OCI-LY3 (cell line): ENCODE data around the gene BNC2.

Experiments used
- H2AFZ ChIP-seq: fragments of 200-600, 300-600 bp; shearing (Covaris generic); 2 replicates; pipeline ENCODE4 v1.6.0; 2014; ENCODE audit warnings: antibody characterized with exemption, low read depth, low read length
- H3K27ac ChIP-seq: fragments of 200-600, 300-600 bp; sonication (generic); 2 replicates; pipeline ENCODE4 v1.5.1; 2014; ENCODE audit warnings: mild to moderate bottlenecking, low read length, moderate library complexity, mixed read lengths
- H3K27me3 ChIP-seq: fragments of 200-600, 300-600 bp; sonication (generic); 2 replicates; pipeline ENCODE4 v1.6.1; 2014; ENCODE audit warnings: low read depth, low read length, mixed read lengths
- H3K36me3 ChIP-seq: fragments of 200-600, 300-600 bp; sonication (generic); replicated peaks from 2 replicates; pipeline ENCODE3; 2014; ENCODE audit warnings: low read depth, low read length, mixed read lengths
- H3K4me1 ChIP-seq: fragments of 300-600, 200-600 bp; sonication (generic); 2 replicates; pipeline ENCODE4 v1.6.1; 2014; ENCODE audit warnings: low read length, mixed read lengths
- H3K4me2 ChIP-seq: fragments of 200-600, 300-600 bp; sonication (generic); 2 replicates; pipeline ENCODE4 v1.6.1; 2014; ENCODE audit warnings: low read length, mixed read lengths
- H3K4me3 ChIP-seq: fragments of 300-600, 200-600 bp; sonication (generic); 2 replicates; pipeline ENCODE4 v1.5.1; 2014; ENCODE audit warnings: antibody characterized with exemption, mild to moderate bottlenecking, low read length, moderate library complexity
- H3K79me2 ChIP-seq: fragments of 300-600, 200-600 bp; shearing (Covaris generic); 2 replicates; pipeline ENCODE4 v1.6.1; 2014; ENCODE audit warnings: mild to moderate bottlenecking, low read length, mixed read lengths
- H3K9ac ChIP-seq: fragments of 300-600, 200-600 bp; shearing (Covaris generic); 2 replicates; pipeline ENCODE4 v1.6.0; 2014; ENCODE audit warnings: mild to moderate bottlenecking, low read length, moderate library complexity
- H3K9me3 ChIP-seq: fragments of 200-600, 300-600 bp; shearing (Covaris generic); 2 replicates; pipeline ENCODE4 v1.6.1; 2014; ENCODE audit warnings: low read length, mixed read lengths; ENCODE audit not compliant: insufficient read depth
- H4K20me1 ChIP-seq: fragments of 200-600, 300-600 bp; sonication (generic); 2 replicates; pipeline ENCODE4 v1.6.1; 2016; ENCODE audit warnings: low read length, mixed read lengths; ENCODE audit not compliant: insufficient read depth
- EZH2phosphoT487 ChIP-seq: fragments of 200-600 bp; shearing (Covaris generic); IDR thresholded peaks from 2 replicates; pipeline ENCODE4 v1.6.1; 2018; ENCODE audit warnings: antibody characterized with exemption, mixed run types, low read depth
- TF ChIP-seq, protein P1 (sequence below): fragments of 200-600, 300-600 bp; sonication (generic); IDR thresholded peaks from 2 replicates; pipeline ENCODE4 v1.5.1; 2014; ENCODE audit warnings: antibody characterized with exemption, low read length, low read depth

Gene BNC2

GRCh38 chr9:16716601-16717000 is 153.9 kb downstream of the BNC2 start:
- Histone ChIP-seq H3K27me3 (no peaks in the 10 kb centered on the region), H3K9me3 (no peaks in the 10 kb centered on the region), H2AFZ (no peak overlapping the region), H3K79me2 (no peaks in the 10 kb centered on the region), H3K9ac (no peak overlapping the region), H3K27ac (no peak overlapping the region), H4K20me1 (no peaks in the 10 kb centered on the region), H3K4me3 (no peak overlapping the region), H3K36me3 (no peaks in the 10 kb centered on the region), H3K4me2 (no peak overlapping the region), H3K4me1 (no peaks in the 10 kb centered on the region)
- TF ChIP-seq, protein P1, sequence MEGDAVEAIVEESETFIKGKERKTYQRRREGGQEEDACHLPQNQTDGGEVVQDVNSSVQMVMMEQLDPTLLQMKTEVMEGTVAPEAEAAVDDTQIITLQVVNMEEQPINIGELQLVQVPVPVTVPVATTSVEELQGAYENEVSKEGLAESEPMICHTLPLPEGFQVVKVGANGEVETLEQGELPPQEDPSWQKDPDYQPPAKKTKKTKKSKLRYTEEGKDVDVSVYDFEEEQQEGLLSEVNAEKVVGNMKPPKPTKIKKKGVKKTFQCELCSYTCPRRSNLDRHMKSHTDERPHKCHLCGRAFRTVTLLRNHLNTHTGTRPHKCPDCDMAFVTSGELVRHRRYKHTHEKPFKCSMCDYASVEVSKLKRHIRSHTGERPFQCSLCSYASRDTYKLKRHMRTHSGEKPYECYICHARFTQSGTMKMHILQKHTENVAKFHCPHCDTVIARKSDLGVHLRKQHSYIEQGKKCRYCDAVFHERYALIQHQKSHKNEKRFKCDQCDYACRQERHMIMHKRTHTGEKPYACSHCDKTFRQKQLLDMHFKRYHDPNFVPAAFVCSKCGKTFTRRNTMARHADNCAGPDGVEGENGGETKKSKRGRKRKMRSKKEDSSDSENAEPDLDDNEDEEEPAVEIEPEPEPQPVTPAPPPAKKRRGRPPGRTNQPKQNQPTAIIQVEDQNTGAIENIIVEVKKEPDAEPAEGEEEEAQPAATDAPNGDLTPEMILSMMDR = no peak
- no peak for TF ChIP-seq EZH2phosphoT487

- H3K27ac ChIP-seq = no peak overlapping the region
- TF ChIP-seq, protein P1 = no peak
- no peak for TF ChIP-seq EZH2phosphoT487
- H3K4me2 ChIP-seq = no peak overlapping the region
- H3K27me3 ChIP-seq = no peaks in the 10 kb centered on the region
- H4K20me1 ChIP-seq = no peaks in the 10 kb centered on the region
- H3K9ac ChIP-seq = no peak overlapping the region
- no peak overlapping the region for H3K4me3 ChIP-seq
- H3K4me1 ChIP-seq = no peaks in the 10 kb centered on the region
- no peaks in the 10 kb centered on the region for H3K9me3 ChIP-seq
- H3K36me3 ChIP-seq = no peaks in the 10 kb centered on the region
- H2AFZ ChIP-seq = no peak overlapping the region
- no peaks in the 10 kb centered on the region for H3K79me2 ChIP-seq
Observed at GRCh38 chr9:16715404-16715803, 155.1 kb downstream of the BNC2 start.

DNA sequence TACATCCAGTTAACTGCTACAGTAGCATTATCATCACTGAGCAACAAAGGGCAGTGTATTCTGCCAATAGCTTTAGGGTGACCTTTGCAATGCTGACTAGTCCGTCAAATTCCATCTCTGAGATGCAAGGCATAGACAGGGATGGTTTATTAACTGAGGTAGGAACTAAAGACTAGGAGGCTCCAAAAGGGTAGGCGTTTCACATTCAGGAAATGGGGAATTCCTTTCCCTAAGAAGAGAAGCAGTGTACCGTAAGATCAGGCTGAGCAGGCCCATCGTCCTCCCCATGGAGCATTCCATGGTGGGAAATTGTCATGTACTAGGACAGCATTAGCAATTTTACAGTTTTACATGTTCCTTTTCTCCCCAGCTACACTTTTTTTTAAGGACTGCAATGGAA is 157.7 kb downstream of the BNC2 start:
- Histone ChIP-seq H3K4me2 (no peak overlapping the region), H4K20me1 (no peaks in the 10 kb centered on the region), H3K4me3 (no peak overlapping the region), H2AFZ (no peak overlapping the region), H3K27ac (no peak overlapping the region), H3K9me3 (no peaks in the 10 kb centered on the region), H3K9ac (no peak overlapping the region), H3K79me2 (no peaks in the 10 kb centered on the region), H3K4me1 (no peaks in the 10 kb centered on the region), H3K36me3 (no peaks in the 10 kb centered on the region), H3K27me3 (no peaks in the 10 kb centered on the region)
- TF ChIP-seq, protein P1 = no peak
- TF ChIP-seq EZH2phosphoT487 = no peak

DNA sequence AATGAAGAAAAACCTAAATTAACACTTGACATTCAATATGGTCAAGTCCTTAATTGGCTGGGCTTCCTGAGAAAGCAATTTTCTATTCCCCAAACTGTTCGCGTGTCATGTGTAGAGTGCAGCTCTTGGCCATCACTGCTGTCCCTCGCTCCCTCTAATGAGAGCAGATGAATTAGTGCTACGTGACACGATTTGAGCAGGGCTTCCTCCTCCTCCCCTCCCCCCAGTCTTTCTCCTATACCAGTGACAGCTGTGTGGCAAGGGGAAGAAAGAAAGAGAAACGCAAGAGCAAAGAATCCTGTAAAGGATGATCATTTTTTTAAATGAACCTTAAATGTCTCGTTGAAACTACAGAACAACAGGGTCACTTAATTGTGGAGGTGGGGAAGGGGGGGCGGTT is 159.6 kb downstream of the BNC2 start:
- Histone ChIP-seq H3K4me3 (no peak overlapping the region), H3K4me2 (no peak overlapping the region), H4K20me1 (no peaks in the 10 kb centered on the region), H3K9ac (no peak overlapping the region), H2AFZ (no peak overlapping the region), H3K4me1 (no peaks in the 10 kb centered on the region), H3K27me3 (no peaks in the 10 kb centered on the region), H3K79me2 (no peaks in the 10 kb centered on the region), H3K36me3 (no peaks in the 10 kb centered on the region), H3K9me3 (no peaks in the 10 kb centered on the region), H3K27ac (no peak overlapping the region)
- TF ChIP-seq EZH2phosphoT487 = no peak
- TF ChIP-seq, protein P1 = no peak
